GM19238 (cell line): ENCODE data around the gene LRFN2.

Source experiments
- DNase-seq: peaks from one replicate; pipeline ENCODE4 v3.0.0; 2011; ENCODE audit warnings: low spot score; ENCODE audit not compliant: insufficient read length

Gene LRFN2

GRCh38 chr6:40587240-40588069 is at the start of gene LRFN2:
Gene LRFN2, minus strand, starts transcription at chr6:40587364.
- peak; percentile 64 for DNase-seq

GRCh38 chr6:40634429-40634828 is 47.3 kb upstream of the LRFN2 start:
- DNase-seq, result no peak

GRCh38 chr6:40631744-40632143 is 44.6 kb upstream of the LRFN2 start:
- no peak for DNase-seq

- no peak for DNase-seq
These were observed 43.3 kb upstream of the LRFN2 start for GRCh38 chr6:40630488-40630887.

- no peak for DNase-seq
These were observed 42.9 kb upstream of the LRFN2 start for GRCh38 chr6:40630051-40630450.

- DNase-seq, result no peak
These were observed 42.3 kb upstream of the LRFN2 start for GRCh38 chr6:40629463-40629862.

GRCh38 chr6:40627316-40627715 is 40.2 kb upstream of the LRFN2 start:
- no peak for DNase-seq

- DNase-seq, result no peak
These were observed 39.7 kb upstream of the LRFN2 start for GRCh38 chr6:40626886-40627285.

GRCh38 chr6:40623932-40624331 is 36.8 kb upstream of the LRFN2 start:
- no peak for DNase-seq

- DNase-seq, result no peak
These were observed 36.0 kb upstream of the LRFN2 start for GRCh38 chr6:40623178-40623577.

- no peak for DNase-seq
These were observed 33.5 kb upstream of the LRFN2 start for GRCh38 chr6:40620574-40621240.

- DNase-seq, result no peak
These were observed 27.5 kb upstream of the LRFN2 start for GRCh38 chr6:40614671-40615070.

GRCh38 chr6:40611912-40612311 is 24.7 kb upstream of the LRFN2 start:
- no peak for DNase-seq

- DNase-seq, result no peak
These were observed 24.3 kb upstream of the LRFN2 start for GRCh38 chr6:40611434-40611833.

GRCh38 chr6:40610229-40610628 is 23.1 kb upstream of the LRFN2 start:
- no peak for DNase-seq

GRCh38 chr6:40606981-40607380 is 19.8 kb upstream of the LRFN2 start:
- no peak for DNase-seq

GRCh38 chr6:40606526-40606925 is 19.4 kb upstream of the LRFN2 start:
- no peak for DNase-seq

- DNase-seq, result no peak
These were observed 16.9 kb upstream of the LRFN2 start for GRCh38 chr6:40604082-40604481.

- no peak for DNase-seq
These were observed 12.4 kb upstream of the LRFN2 start for GRCh38 chr6:40599555-40599954.

GRCh38 chr6:40598516-40598915 is 11.4 kb upstream of the LRFN2 start:
- no peak for DNase-seq

GRCh38 chr6:40597301-40597700 is 10.1 kb upstream of the LRFN2 start:
- DNase-seq, result no peak

GRCh38 chr6:40588480-40588879 is 1.3 kb upstream of the LRFN2 start:
- DNase-seq, result no peak

GRCh38 chr6:40588070-40588384 is 863 bp upstream of the LRFN2 start:
- no peak for DNase-seq
